Activated B cell treated with CpG ODN at 0.5 μM for 24 hours (primary cell): ENCODE results near the gene LRRFIP2. TPM values are rescaled to one million over a fixed set of nuclear protein-coding genes. Genes with fewer than 3 reads are reported as not detected.

Experiments
- ATAC-seq: fragments of 200-7000 bp; cut with Tn5 transposase; one replicate; pipeline ENCODE4 v1.10.0; 2021; ENCODE audit warnings: low read depth, mild to moderate bottlenecking, moderate library complexity
- CTCF ChIA-PET: fragments of 350-600 bp; sonication (Branson Sonifier 250); formaldehyde crosslinking; loops from one replicate; lab custom pipeline; 2021; ENCODE audit warnings: antibody characterized with exemption; lab: Charles Lee
- POLR2A ChIA-PET: fragments of 350-600 bp; sonication (Branson Sonifier 250); formaldehyde crosslinking; loops from one replicate; lab custom pipeline; 2021; ENCODE audit warnings: antibody characterized with exemption; lab: Charles Lee
- DNase-seq: peaks from one replicate; pipeline ENCODE4 v3.0.0; 2022
- H3K27ac Mint-ChIP-seq: one replicate; pipeline ENCODE4 v1.8.0; 2020; ENCODE audit warnings: mixed read lengths
- H3K27me3 Mint-ChIP-seq: one replicate; pipeline ENCODE4 v1.8.0; 2021; ENCODE audit warnings: mixed read lengths
- H3K36me3 Mint-ChIP-seq: one replicate; pipeline ENCODE4 v1.8.0; 2021; ENCODE audit warnings: low read depth, mixed read lengths
- H3K4me1 Mint-ChIP-seq: one replicate; pipeline ENCODE4 v1.8.0; 2021; ENCODE audit warnings: mixed read lengths
- H3K4me3 Mint-ChIP-seq: one replicate; pipeline ENCODE4 v1.8.0; 2020; ENCODE audit warnings: mild to moderate bottlenecking, mixed read lengths
- H3K9me3 Mint-ChIP-seq: one replicate; pipeline ENCODE4 v1.8.0; 2020; ENCODE audit warnings: mixed read lengths
- intact Hi-C: fragments of 100-400 bp; cut with micrococcal nuclease; formaldehyde crosslinking; loops from one replicate; pipeline ENCODE4 v1.15.1; 2024
- total RNA-seq: library from RNA; stranded (reverse); gene quantifications from 2 replicates; pipeline ENCODE4 v1.2.3, GENCODE V29; 2022
- TF ChIP-seq, protein P1 (sequence below): fragments of 200-600 bp; IDR thresholded peaks from one replicate; pipeline ENCODE4 v1.8.0; 2022; ENCODE audit warnings: antibody characterized with exemption, mild to moderate bottlenecking

The LRRFIP2 gene
- total RNA-seq, 1 donor from 2014 or later = 33.9 TPM

DNA sequence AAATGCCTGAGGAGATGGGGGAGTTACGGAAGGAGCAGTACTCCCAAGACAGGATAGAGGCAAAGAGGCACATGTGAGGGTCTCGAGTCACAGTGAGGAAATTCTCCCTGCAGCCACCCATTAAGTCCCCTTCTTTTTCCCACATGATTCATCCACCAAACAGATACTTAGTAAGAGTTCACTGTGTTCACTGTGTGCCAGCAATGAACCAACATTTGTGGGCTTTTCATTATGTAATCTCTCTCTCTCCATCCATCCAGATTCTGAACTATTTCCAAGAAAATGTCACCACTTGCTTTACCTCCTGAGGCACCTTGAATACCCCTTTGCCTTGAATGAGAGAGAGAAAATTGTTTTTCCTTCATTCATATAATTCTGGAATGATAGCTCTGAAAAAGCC, 24.6 kb upstream of the LRRFIP2 start:
- Mint-ChIP-seq H3K27me3 (no peaks in the 10 kb centered on the region), H3K4me3 (no peak overlapping the region), H3K27ac (no peak overlapping the region), H3K36me3 (no peaks in the 10 kb centered on the region), H3K9me3 (no peaks in the 10 kb centered on the region), H3K4me1 (no peaks in the 10 kb centered on the region)
- TF ChIP-seq, protein P1, sequence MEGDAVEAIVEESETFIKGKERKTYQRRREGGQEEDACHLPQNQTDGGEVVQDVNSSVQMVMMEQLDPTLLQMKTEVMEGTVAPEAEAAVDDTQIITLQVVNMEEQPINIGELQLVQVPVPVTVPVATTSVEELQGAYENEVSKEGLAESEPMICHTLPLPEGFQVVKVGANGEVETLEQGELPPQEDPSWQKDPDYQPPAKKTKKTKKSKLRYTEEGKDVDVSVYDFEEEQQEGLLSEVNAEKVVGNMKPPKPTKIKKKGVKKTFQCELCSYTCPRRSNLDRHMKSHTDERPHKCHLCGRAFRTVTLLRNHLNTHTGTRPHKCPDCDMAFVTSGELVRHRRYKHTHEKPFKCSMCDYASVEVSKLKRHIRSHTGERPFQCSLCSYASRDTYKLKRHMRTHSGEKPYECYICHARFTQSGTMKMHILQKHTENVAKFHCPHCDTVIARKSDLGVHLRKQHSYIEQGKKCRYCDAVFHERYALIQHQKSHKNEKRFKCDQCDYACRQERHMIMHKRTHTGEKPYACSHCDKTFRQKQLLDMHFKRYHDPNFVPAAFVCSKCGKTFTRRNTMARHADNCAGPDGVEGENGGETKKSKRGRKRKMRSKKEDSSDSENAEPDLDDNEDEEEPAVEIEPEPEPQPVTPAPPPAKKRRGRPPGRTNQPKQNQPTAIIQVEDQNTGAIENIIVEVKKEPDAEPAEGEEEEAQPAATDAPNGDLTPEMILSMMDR = no peak
- DNase-seq (no peak), ATAC-seq (no peak)
- intact Hi-C loops = no loop called here
- CTCF ChIA-PET = no interaction called here
- POLR2A ChIA-PET = no interaction called here

DNA sequence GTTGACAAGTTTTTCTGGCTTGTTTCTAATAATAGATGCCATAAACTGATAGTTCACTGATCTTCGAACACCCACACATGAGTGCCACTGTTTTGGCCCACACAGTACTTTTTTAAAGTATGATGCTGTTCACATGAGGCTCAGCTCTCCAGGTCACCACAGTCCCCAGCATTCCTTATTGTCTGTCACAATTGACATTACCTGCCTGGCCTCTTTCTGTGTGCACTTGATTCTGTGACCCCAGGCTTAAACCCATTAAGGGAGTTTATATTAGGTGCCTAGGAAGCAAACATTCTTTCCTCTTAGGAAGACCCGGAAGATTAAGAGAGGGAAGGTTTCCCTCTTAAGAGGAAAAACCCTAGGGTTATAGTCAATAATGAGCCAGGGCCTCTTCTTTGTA, 24.2 kb upstream of the LRRFIP2 start:
- TF ChIP-seq, protein P1 = no peak
- ChIA-PET CTCF (no interaction called here), POLR2A (no interaction called here)
- H3K27ac Mint-ChIP-seq = no peak overlapping the region
- no peaks in the 10 kb centered on the region for H3K9me3 Mint-ChIP-seq
- no peak for ATAC-seq
- no peaks in the 10 kb centered on the region for H3K36me3 Mint-ChIP-seq
- no peak overlapping the region for H3K4me3 Mint-ChIP-seq
- no peak for DNase-seq
- intact Hi-C loops = no loop called here
- no peaks in the 10 kb centered on the region for H3K27me3 Mint-ChIP-seq
- H3K4me1 Mint-ChIP-seq = no peaks in the 10 kb centered on the region

DNA sequence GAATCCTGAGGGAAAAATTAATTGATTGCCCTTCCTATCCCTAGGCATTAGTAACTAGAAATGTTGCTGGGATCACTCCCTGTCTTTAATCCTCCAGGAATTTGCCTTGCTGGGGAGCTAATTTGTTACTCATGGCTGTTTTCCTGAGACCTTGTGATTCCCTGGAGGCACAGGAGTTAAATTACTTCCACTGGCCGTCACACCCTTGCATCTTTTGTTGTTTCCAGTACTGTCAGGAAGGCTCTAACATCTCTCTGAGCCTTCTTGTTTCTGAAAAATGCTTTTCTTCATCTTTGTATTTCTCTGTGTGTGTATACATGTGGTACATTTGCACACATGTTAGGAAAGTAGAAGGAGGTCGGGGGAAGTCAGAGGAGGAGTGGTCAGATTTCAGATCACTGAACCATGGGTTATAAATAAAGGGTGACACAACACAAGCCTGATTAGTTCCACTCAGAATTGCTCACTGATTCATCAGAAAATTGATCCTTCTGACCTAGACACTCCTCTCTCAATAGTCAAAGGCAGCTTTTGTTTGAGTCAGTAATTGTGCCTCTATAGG, 23.5 kb upstream of the LRRFIP2 start:
- Mint-ChIP-seq H3K27ac (no peak overlapping the region), H3K36me3 (no peaks in the 10 kb centered on the region), H3K4me3 (no peak overlapping the region), H3K9me3 (no peaks in the 10 kb centered on the region), H3K27me3 (no peaks in the 10 kb centered on the region), H3K4me1 (no peaks in the 10 kb centered on the region)
- ChIA-PET CTCF (no interaction called here), POLR2A (no interaction called here)
- DNase-seq (no peak), ATAC-seq (no peak)
- intact Hi-C loops = no loop called here
- TF ChIP-seq, protein P1 = no peak

- POLR2A ChIA-PET = no interaction called here
- intact Hi-C loops = no loop called here
- Mint-ChIP-seq H3K36me3 (no peaks in the 10 kb centered on the region), H3K4me3 (no peak overlapping the region), H3K4me1 (no peaks in the 10 kb centered on the region), H3K27ac (no peak overlapping the region), H3K9me3 (no peaks in the 10 kb centered on the region), H3K27me3 (no peaks in the 10 kb centered on the region)
- ATAC-seq (no peak), DNase-seq (no peak)
- CTCF ChIA-PET = no interaction called here
- TF ChIP-seq, protein P1 = no peak
Observed at GRCh38 chr3:37194533-37194932, 20.2 kb upstream of the LRRFIP2 start.

DNA sequence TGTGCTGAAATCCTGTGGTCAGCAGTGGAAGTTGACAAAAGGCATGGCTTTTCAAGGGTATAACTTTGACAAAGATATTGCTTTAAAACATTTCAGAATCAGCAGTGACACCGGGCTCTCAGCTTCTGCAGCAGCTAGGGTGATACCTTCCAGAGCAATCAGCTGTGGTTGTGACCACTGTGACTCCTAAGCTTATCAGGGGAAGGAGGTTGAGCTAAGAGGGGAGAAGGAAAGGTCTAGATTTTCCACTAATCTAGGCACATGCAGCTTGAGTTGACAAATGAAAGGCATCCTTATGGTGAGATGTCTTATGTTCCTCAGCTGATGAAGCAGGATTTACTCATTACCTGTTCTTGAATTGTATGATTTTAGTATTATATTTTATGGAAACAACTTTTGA, 16.3 kb upstream of the LRRFIP2 start:
- DNase-seq (no peak), ATAC-seq (no peak)
- ChIA-PET CTCF (interaction anchor here (0.9 kb wide), 1 partner anchor 353 kb away, joined by 3 read pairs; no protein-coding TSS in a partner anchor), POLR2A (no interaction called here)
- H3K4me1 Mint-ChIP-seq = no peaks in the 10 kb centered on the region
- H3K27me3 Mint-ChIP-seq = no peaks in the 10 kb centered on the region
- no peak overlapping the region for H3K4me3 Mint-ChIP-seq
- TF ChIP-seq, protein P1 = no peak
- no peaks in the 10 kb centered on the region for H3K36me3 Mint-ChIP-seq
- intact Hi-C loops = no loop called here
- no peak overlapping the region for H3K27ac Mint-ChIP-seq
- H3K9me3 Mint-ChIP-seq = no peaks in the 10 kb centered on the region
